ENCODE measurements around the gene CDC73. TPM values are rescaled to one million over a fixed set of nuclear protein-coding genes. Genes with fewer than 3 reads are reported as not detected.

CDC73 gene
- total and polyA plus RNA-seq, 3 donors from 2014 or later, result 31.4 to 47.1 (median 39.6) TPM

DNA sequence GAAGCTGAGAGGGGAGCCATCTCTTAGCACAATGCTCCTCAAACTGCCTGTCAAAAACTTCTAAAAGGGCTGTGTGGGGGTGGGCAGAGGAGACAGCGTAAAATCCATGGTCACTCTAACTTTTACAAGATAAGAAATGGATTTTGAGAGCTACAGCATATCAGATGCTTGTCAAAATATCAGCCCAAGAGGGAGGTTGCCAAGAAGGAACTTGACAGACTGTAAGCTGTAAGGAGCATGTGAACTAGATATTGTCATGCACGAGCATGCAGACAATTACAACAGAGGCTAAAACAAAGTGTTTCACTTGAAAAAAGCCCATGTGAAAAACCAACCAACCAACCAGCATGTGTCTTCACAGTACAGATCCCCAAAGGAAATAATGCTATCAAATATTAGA lies 171.9 kb downstream of the CDC73 start:
- intact Hi-C loops (cut with DNase I; ENCODE audit: low total_unique reads), result no loop called here
- Histone ChIP-seq H3K4me1 (no peaks in the 10 kb centered on the region), H3K36me3 (ENCODE audit: low read depth, missing control alignments) (no peaks in the 10 kb centered on the region), H3K27ac (no peak overlapping the region), H3K9me3 (no peaks in the 10 kb centered on the region), H3K27me3 (no peaks in the 10 kb centered on the region), H3K4me3 (no peak overlapping the region)
- TF ChIP-seq POLR2A (IDR thresholded peaks at IDR 0.05), result no peak
- TF ChIP-seq, protein P1, sequence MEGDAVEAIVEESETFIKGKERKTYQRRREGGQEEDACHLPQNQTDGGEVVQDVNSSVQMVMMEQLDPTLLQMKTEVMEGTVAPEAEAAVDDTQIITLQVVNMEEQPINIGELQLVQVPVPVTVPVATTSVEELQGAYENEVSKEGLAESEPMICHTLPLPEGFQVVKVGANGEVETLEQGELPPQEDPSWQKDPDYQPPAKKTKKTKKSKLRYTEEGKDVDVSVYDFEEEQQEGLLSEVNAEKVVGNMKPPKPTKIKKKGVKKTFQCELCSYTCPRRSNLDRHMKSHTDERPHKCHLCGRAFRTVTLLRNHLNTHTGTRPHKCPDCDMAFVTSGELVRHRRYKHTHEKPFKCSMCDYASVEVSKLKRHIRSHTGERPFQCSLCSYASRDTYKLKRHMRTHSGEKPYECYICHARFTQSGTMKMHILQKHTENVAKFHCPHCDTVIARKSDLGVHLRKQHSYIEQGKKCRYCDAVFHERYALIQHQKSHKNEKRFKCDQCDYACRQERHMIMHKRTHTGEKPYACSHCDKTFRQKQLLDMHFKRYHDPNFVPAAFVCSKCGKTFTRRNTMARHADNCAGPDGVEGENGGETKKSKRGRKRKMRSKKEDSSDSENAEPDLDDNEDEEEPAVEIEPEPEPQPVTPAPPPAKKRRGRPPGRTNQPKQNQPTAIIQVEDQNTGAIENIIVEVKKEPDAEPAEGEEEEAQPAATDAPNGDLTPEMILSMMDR (IDR thresholded peaks at IDR 0.05), result no peak
- WGBS, 2 donors, result 65 to 71% methylated on average over 2 of the region's 2 CpGs
- no peak for DNase-seq

DNA sequence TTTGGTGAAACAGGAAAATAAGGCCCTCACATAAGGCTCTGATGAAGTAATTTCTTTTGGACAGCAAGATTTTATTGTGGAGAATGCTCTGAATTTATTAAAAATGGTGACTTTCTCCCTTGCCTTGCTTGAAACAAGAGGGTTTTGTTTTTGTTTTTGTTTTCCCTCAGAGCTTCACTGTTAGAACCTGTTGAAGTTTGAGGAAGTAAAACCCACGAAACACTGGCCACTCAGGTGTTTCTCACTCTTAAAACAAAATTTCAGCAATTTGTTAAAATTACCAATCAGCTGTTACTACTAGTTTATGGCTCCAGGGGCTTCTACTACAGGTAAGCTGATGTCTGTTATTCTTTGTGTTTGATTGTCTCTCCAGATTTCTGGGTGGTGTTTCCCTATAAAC lies 177.2 kb downstream of the CDC73 start:
- WGBS, 2 donors, result 86 to 88% methylated on average over 1 of the region's 1 CpG
- TF ChIP-seq, protein P1 (IDR thresholded peaks at IDR 0.05), result no peak
- no peak for TF ChIP-seq POLR2A (IDR thresholded peaks at IDR 0.05)

DNA sequence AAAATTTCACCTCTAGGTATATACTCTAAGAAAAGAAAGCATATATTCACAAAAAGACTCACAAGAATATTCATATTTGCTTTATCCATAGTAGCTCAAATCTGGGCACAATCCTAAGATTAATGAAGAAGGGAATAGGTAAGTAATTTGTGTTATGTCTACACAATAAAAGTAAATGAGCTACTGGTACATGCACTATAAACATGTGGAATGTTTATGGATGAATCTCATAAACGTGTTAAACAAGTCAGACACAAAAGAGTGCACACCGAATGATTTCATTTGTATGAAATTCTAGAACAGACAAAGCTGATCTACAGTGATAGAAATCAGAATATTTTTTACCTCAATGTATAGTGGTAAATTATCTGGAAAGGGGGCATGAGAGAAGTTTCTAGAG lies 179.9 kb downstream of the CDC73 start:
- Histone ChIP-seq H3K4me1 (no peaks in the 10 kb centered on the region), H3K4me3 (no peak overlapping the region), H3K27me3 (no peaks in the 10 kb centered on the region), H3K9me3 (no peaks in the 10 kb centered on the region), H3K27ac (no peak overlapping the region), H3K36me3 (ENCODE audit: low read depth, missing control alignments) (no peaks in the 10 kb centered on the region)
- no peak for DNase-seq
- 79 to 80% methylated on average over 2 of the region's 2 CpGs for WGBS, 2 donors
- TF ChIP-seq POLR2A (IDR thresholded peaks at IDR 0.05), result no peak
- TF ChIP-seq, protein P1 (IDR thresholded peaks at IDR 0.05), result no peak
- intact Hi-C loops (cut with DNase I; ENCODE audit: low total_unique reads), result no loop called here

More for the DNA sequence above, 177.2 kb downstream of the CDC73 start:
- no peak for DNase-seq
- H3K9me3 ChIP-seq, result no peaks in the 10 kb centered on the region
- no peak overlapping the region for H3K4me3 ChIP-seq
- H3K4me1 ChIP-seq, result no peaks in the 10 kb centered on the region
- H3K36me3 ChIP-seq (ENCODE audit: low read depth, missing control alignments), result no peaks in the 10 kb centered on the region
- H3K27me3 ChIP-seq, result no peaks in the 10 kb centered on the region
- H3K27ac ChIP-seq, result no peak overlapping the region
- intact Hi-C loops (cut with DNase I; ENCODE audit: low total_unique reads), result no loop called here

DNA sequence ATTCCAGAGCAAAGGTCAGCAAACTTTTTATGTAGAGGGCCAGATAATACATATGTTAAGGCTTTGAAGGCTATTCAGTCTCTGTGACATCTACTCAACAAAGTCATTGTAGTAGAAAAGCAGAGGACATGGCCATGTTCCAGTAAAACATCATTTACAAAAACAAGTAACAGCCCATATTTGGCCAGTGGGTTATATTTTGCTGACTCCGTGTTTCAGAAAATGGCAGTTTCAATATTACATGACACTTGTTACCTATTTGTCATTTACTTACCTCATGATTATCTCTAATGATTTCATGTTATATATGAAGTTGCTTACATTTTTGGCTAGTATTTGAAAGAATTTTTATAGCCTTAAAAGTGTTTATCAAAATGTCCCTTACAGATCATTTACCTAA lies 182.0 kb downstream of the CDC73 start:
- 86 to 100% methylated on average over 1 of the region's 1 CpG for WGBS, 2 donors
- intact Hi-C loops (cut with DNase I; ENCODE audit: low total_unique reads), result no loop called here
- H3K36me3 ChIP-seq (ENCODE audit: low read depth, missing control alignments), result no peaks in the 10 kb centered on the region
- no peaks in the 10 kb centered on the region for H3K9me3 ChIP-seq
- no peak for DNase-seq
- no peak for TF ChIP-seq POLR2A (IDR thresholded peaks at IDR 0.05)
- TF ChIP-seq, protein P1 (IDR thresholded peaks at IDR 0.05), result no peak
- no peaks in the 10 kb centered on the region for H3K27me3 ChIP-seq
- no peaks in the 10 kb centered on the region for H3K4me1 ChIP-seq
- no peak overlapping the region for H3K4me3 ChIP-seq
- no peak overlapping the region for H3K27ac ChIP-seq

MicroRNAs encoded within 50 kb of the gene (microRNA counts, 767-probe panel; counts per million panel counts)
- microRNA hsa-miR-1278, result 0 to 152 counts per million in 2 donors

Small RNA genes within 50 kb of the gene (microRNA-seq; reads per million reads assigned to microRNA genes)
- 0 reads per million in 2 donors for gene MIR1278 (ENCODE audit: borderline number of aligned reads in 2 of 2, borderline replicate concordance in 1 of 2)

Small RNA genes within 50 kb of the gene (small RNA-seq; reads per million reads assigned to genes)
- 0 reads per million in 2 donors for gene MIR1278

Other genes with a start within 250 kb of the CDC73 start
- gene UCHL5, start 62.7 kb upstream of the CDC73 start, total RNA-seq, result 10 to 100 TPM; 38.5 to 55.5 TPM
- 17.9 TPM for gene UCHL5, start 62.7 kb upstream of the CDC73 start, polyA plus RNA-seq (ENCODE audit: insufficient read depth, low read depth, low replicate concordance)
- 10 to 100 TPM; 95.8 to 96.3 TPM for gene RO60, start 62.4 kb upstream of the CDC73 start, total RNA-seq
- 26.7 TPM for gene RO60, start 62.4 kb upstream of the CDC73 start, polyA plus RNA-seq (ENCODE audit: insufficient read depth, low read depth, low replicate concordance)
- gene GLRX2, start 16.6 kb upstream of the CDC73 start, total RNA-seq, result 10 to 100 TPM; 21.2 to 47.6 TPM
- 70.1 TPM for gene GLRX2, start 16.6 kb upstream of the CDC73 start, polyA plus RNA-seq (ENCODE audit: insufficient read depth, low read depth, low replicate concordance)
- gene B3GALT2, start 64.6 kb downstream of the CDC73 start, total RNA-seq, result 1 to 10 TPM; 1.1 to 2.5 TPM
- gene B3GALT2, start 64.6 kb downstream of the CDC73 start, polyA plus RNA-seq (ENCODE audit: insufficient read depth, low read depth, low replicate concordance), result 0.80 TPM

All from testis (tissue), 3 donors.